Heart right ventricle (tissue), 16 donors: ENCODE measurements around the gene UFM1. TPM values are rescaled to one million over a fixed set of nuclear protein-coding genes. Genes with fewer than 3 reads are reported as not detected.
"Not testable (repeated sequence)": the region's sequence is repeated elsewhere in the genome, so short reads cannot be mapped to it uniquely, and the experiment has no call there.

Experiments
- ATAC-seq, 8 donors: fragments of 200-7000 bp; cut with Tn5 transposase; one replicate each; pipeline ENCODE4 v1.9.1; 2020; ENCODE audit warnings: mild to moderate bottlenecking in 8 of 8, moderate library complexity in 8 of 8, moderate number of reproducible peaks in 1 of 8
- DNase-seq, 2 donors: peaks; one replicate each; pipeline ENCODE4 v3.0.0-alpha.2; 2020
- H3K27ac ChIP-seq, 10 donors: fragments of 200-600 bp; sonication (generic) in 2 of 10; one replicate each; pipeline versions ENCODE4 v1.5.0 to v1.8.0; 2020 to 2022; ENCODE audit warnings: mild to moderate bottlenecking in 3 of 10
- H3K27me3 ChIP-seq, 7 donors: fragments of 200-600 bp; one replicate each; pipeline ENCODE4 v1.8.0; 2021 to 2022; ENCODE audit warnings: mild to moderate bottlenecking in 2 of 7
- H3K36me3 ChIP-seq, 9 donors: fragments of 200-600 bp; sonication (generic) in 1 of 9; one replicate each; pipeline versions ENCODE4 v1.5.0 to v1.8.0; 2020 to 2022; ENCODE audit warnings: mild to moderate bottlenecking in 2 of 9
- H3K4me1 ChIP-seq, 9 donors: fragments of 200-600 bp; sonication (generic) in 1 of 9; one replicate each; pipeline versions ENCODE4 v1.5.0 to v1.8.0; 2020 to 2022; ENCODE audit warnings: mild to moderate bottlenecking in 4 of 9
- H3K4me3 ChIP-seq, 10 donors: fragments of 200-600 bp; sonication (generic) in 2 of 10; one replicate each; pipeline versions ENCODE4 v1.5.0 to v1.8.0; 2020 to 2022; ENCODE audit warnings: mild to moderate bottlenecking in 7 of 10, moderate library complexity in 2 of 10
- H3K9me3 ChIP-seq, 11 donors: fragments of 200-600 bp in 10 of 11; sonication (generic) in 2 of 11; one replicate each; pipeline versions ENCODE4 v1.5.0 to v1.8.0; 2013 to 2022; ENCODE audit warnings: mild to moderate bottlenecking in 2 of 11, control low read depth in 1 of 11, moderate library complexity in 1 of 11
- CTCF ChIP-seq, 9 donors: fragments of 200-600 bp; sonication (generic) in 2 of 9; IDR thresholded peaks; one replicate each; pipeline versions ENCODE4 v1.5.0 to v1.8.0; 2021 to 2022; ENCODE audit warnings: antibody characterized with exemption in 9 of 9, mild to moderate bottlenecking in 5 of 9, moderate library complexity in 1 of 9
- WGBS, 2 donors: extraction: QIAGEN DNeasy Blood & Tissue Kit; methylation state at CpG; one replicate each; pipeline ENCODE4 v1.1.7; 2013; ENCODE audit warnings: inconsistent platforms in 1 of 2; 5-methylcytosine and 5-hydroxymethylcytosine counted together
- intact Hi-C, 10 donors: fragments of 100-400 bp; cut with DNase I; formaldehyde crosslinking; loops; one replicate each; pipeline versions ENCODE4 v1.11.1 to v1.14.2; 2022
- polyA plus RNA-seq, 2 donors: library from polyadenylated mRNA; stranded (reverse); fragments of 200-250 nt; gene quantifications; one replicate each; pipeline ENCODE4 v1.2.3, GENCODE V29; 2013
- total RNA-seq, 10 donors: library from RNA; stranded (reverse); fragmentation: NEBNext Ultra II Directional in 3 of 10; extraction: Animal tissue kit (Norgen Biotek cat#: 25700) in 3 of 10; gene quantifications; one replicate each; pipeline versions ENCODE4 v1.2.1 to v1.2.4, GENCODE V29; 2021 to 2023
- donor health status: Arrhythmogenic right ventricular cardiomyopathy.
- donor health status: ischemic (EF 13 %, LVEDD 7.1; RV severe dilation, severe dysfunction).
- donor health status: healthy with polysubstance abuse.
- donor health status: DM: no; HTN: yes; CAD: no.
- donor health status: DM: no; HTN: no; CAD: no.
- donor health status: ischemic (EF 25% LVEDD 6.9; RV normal size, moderate dysfunction).
- donor health status: ischemic (EF 25% LVEDD 5.7; RV mildly dilated, moderate dysfunction).
- donor health status: healthy.
- donor health status: DM: yes; HTN: yes; CAD: no.
- donor health status: Ischemic cardiomyopathy.
- donor health status: ischemic (EF 35%, LVEDD 5.7; RV mildly dilated, moderate dysfunction).
- donor health status: nonischemic (EF 11% LVEDD 7.7; RV severe dilation, severe dysfunction).
- donor health status: DM: yes; HTN: yes; CAD: no.
- donor health status: PGD.
- donor health status: ischemic (EF 29% LVEDD 5.4; RV normal size, mild dysfunction).
- donor health status: nonischemic (EF 23%, LVEDD 6.1; RV moderate dilation, normal function).

UFM1 gene
- total and polyA plus RNA-seq, 12 donors: 19.8 to 39.0 (median 26.0) TPM

GRCh38 chr13:38309397-38309796, 40.3 kb upstream of the UFM1 start:
- DNase-seq (no peak), ATAC-seq (no peak)
- Histone ChIP-seq H3K9me3 (peaks cover 0 to 5% (median 0%) of the 10 kb centered on the region in 11 donors), H3K27ac (no peak overlapping the region), H3K36me3 (no peaks in the 10 kb centered on the region), H3K4me1 (no peaks in the 10 kb centered on the region), H3K4me3 (no peak overlapping the region), H3K27me3 (no peaks in the 10 kb centered on the region)
- TF ChIP-seq CTCF (IDR thresholded peaks at IDR 0.05): no peak
- intact Hi-C loops: no loop called here

- ATAC-seq, DNase-seq, H3K4me1 ChIP-seq, H3K4me3 ChIP-seq, intact Hi-C loops, H3K9me3 ChIP-seq, H3K36me3 ChIP-seq, H3K27ac ChIP-seq, H3K27me3 ChIP-seq: not testable (repeated sequence)
- 96% methylated on average over 9 of the region's 10 CpGs for WGBS, 2 donors
Measured at GRCh38 chr13:38311175-38311574, 38.5 kb upstream of the UFM1 start.

GRCh38 chr13:38316129-38316528, 33.5 kb upstream of the UFM1 start:
- H3K4me3 ChIP-seq: no peak overlapping the region
- DNase-seq (no peak), ATAC-seq (no peak)
- H3K27ac ChIP-seq: no peak overlapping the region
- no peaks in the 10 kb centered on the region for H3K27me3 ChIP-seq
- no peak for TF ChIP-seq CTCF (IDR thresholded peaks at IDR 0.05)
- no peaks in the 10 kb centered on the region for H3K36me3 ChIP-seq
- intact Hi-C loops: no loop called here
- H3K4me1 ChIP-seq: no peaks in the 10 kb centered on the region
- peaks cover 0 to 6% (median 0%) of the 10 kb centered on the region in 11 donors for H3K9me3 ChIP-seq

- no peak overlapping the region for H3K27ac ChIP-seq
- no peaks in the 10 kb centered on the region for H3K27me3 ChIP-seq
- ATAC-seq (no peak), DNase-seq (no peak)
- no peak for TF ChIP-seq CTCF (IDR thresholded peaks at IDR 0.05)
- 80 to 89% methylated on average over 5 of the region's 5 CpGs for WGBS, 2 donors
- no peaks in the 10 kb centered on the region for H3K36me3 ChIP-seq
- H3K4me1 ChIP-seq: no peaks in the 10 kb centered on the region
- H3K9me3 ChIP-seq: peaks cover 0 to 11% (median 0%) of the 10 kb centered on the region in 11 donors
- intact Hi-C loops: no loop called here
- H3K4me3 ChIP-seq: no peak overlapping the region
Measured at GRCh38 chr13:38321654-38322053, 28.0 kb upstream of the UFM1 start.

GRCh38 chr13:38325426-38325825, 24.2 kb upstream of the UFM1 start:
- H3K36me3 ChIP-seq: no peaks in the 10 kb centered on the region
- H3K27ac ChIP-seq: no peak overlapping the region
- no peak for ATAC-seq
- intact Hi-C loops: no loop called here
- peaks cover 0 to 11% (median 0%) of the 10 kb centered on the region in 11 donors for H3K9me3 ChIP-seq
- no peak for DNase-seq
- no peak overlapping the region for H3K4me3 ChIP-seq
- no peak for TF ChIP-seq CTCF (IDR thresholded peaks at IDR 0.05)
- H3K27me3 ChIP-seq: no peaks in the 10 kb centered on the region
- H3K4me1 ChIP-seq: no peaks in the 10 kb centered on the region
- WGBS, 2 donors: 94 to 98% methylated on average over 1 of the region's 1 CpG
